ENCODE data around the gene FOXP2. TPM values are rescaled to one million over a fixed set of nuclear protein-coding genes. Genes with fewer than 3 reads are reported as not detected.

FOXP2 gene
- total RNA-seq, 4 donors from 2014 or later = 5.6 to 22.1 (median 6.7) TPM

GRCh38 chr7:114649689-114650088, 235.1 kb downstream of the FOXP2 start:
- H3K9me3 ChIP-seq = no peaks in the 10 kb centered on the region
- intact Hi-C loops (cut with DNase I) = no loop called here
- no peaks in the 10 kb centered on the region for H3K4me1 ChIP-seq
- H3K36me3 ChIP-seq = peaks cover 0 to 23% (median 0%) of the 10 kb centered on the region in 3 donors
- no peak overlapping the region for H3K4me3 ChIP-seq
- no peaks in the 10 kb centered on the region for H3K27me3 ChIP-seq
- TF ChIP-seq POLR2A (IDR thresholded peaks at IDR 0.05) = no peak
- TF ChIP-seq CTCF (IDR thresholded peaks at IDR 0.05) = no peak
- DNase-seq = no peak
- 81 to 87% methylated on average over 3 of the region's 3 CpGs for WGBS, 2 donors
- H3K27ac ChIP-seq = no peak overlapping the region

GRCh38 chr7:114650491-114650890, 235.9 kb downstream of the FOXP2 start:
- Histone ChIP-seq H3K4me1 (no peaks in the 10 kb centered on the region), H3K36me3 (peaks cover 0 to 31% (median 0%) of the 10 kb centered on the region in 3 donors), H3K27me3 (no peaks in the 10 kb centered on the region), H3K4me3 (no peak overlapping the region), H3K27ac (no peak overlapping the region), H3K9me3 (no peaks in the 10 kb centered on the region)
- DNase-seq = no peak
- TF ChIP-seq POLR2A (IDR thresholded peaks at IDR 0.05) (no peak), CTCF (IDR thresholded peaks at IDR 0.05) (no peak)
- intact Hi-C loops (cut with DNase I) = no loop called here

DNA sequence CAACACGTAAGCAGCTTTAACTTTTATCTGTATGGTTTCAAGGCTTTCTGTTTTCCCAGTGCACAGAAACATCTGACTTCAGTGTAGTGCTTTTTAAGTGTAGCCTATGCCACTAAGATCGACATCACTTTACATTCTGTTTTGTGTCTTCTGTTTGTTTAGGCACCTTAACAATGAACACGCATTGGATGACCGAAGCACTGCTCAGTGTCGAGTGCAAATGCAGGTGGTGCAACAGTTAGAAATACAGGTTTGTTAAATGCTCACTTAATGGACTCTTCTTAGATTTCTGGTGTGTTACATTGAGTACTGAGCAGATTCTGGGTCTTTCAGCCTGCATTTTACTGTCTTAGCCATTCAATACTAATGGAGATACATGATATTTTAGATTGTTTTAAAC, 237.4 kb downstream of the FOXP2 start:
- WGBS, 2 donors = 89 to 93% methylated on average over 5 of the region's 5 CpGs
- Histone ChIP-seq H3K9me3 (no peaks in the 10 kb centered on the region), H3K27ac (no peak overlapping the region), H3K4me3 (no peak overlapping the region), H3K36me3 (peaks cover 0 to 34% (median 0%) of the 10 kb centered on the region in 3 donors), H3K27me3 (no peaks in the 10 kb centered on the region), H3K4me1 (no peaks in the 10 kb centered on the region)
- DNase-seq = no peak
- TF ChIP-seq CTCF (IDR thresholded peaks at IDR 0.05) (no peak), POLR2A (IDR thresholded peaks at IDR 0.05) (no peak)
- intact Hi-C loops (cut with DNase I) = no loop called here

- Histone ChIP-seq H3K4me1 (no peaks in the 10 kb centered on the region), H3K9me3 (no peaks in the 10 kb centered on the region), H3K27me3 (no peaks in the 10 kb centered on the region), H3K4me3 (no peak overlapping the region), H3K36me3 (peaks cover 0 to 38% (median 0%) of the 10 kb centered on the region in 3 donors), H3K27ac (no peak overlapping the region)
- no peak for TF ChIP-seq CTCF (IDR thresholded peaks at IDR 0.05)
- DNase-seq = no peak
- 67 to 76% methylated on average over 10 of the region's 10 CpGs for WGBS, 2 donors
- intact Hi-C loops (cut with DNase I) = no loop called here
Measured at GRCh38 chr7:114653364-114654088, 238.9 kb downstream of the FOXP2 start.

- TF ChIP-seq POLR2A (IDR thresholded peaks at IDR 0.05) (no peak), CTCF (IDR thresholded peaks at IDR 0.05) (no peak)
- no peaks in the 10 kb centered on the region for H3K9me3 ChIP-seq
- 66 to 77% methylated on average over 3 of the region's 3 CpGs for WGBS, 2 donors
Measured at GRCh38 chr7:114656466-114656865, 241.9 kb downstream of the FOXP2 start.

More at GRCh38 chr7:114656466-114656865, 241.9 kb downstream of the FOXP2 start:
- Histone ChIP-seq H3K4me3 (no peak overlapping the region), H3K27ac (no peak overlapping the region), H3K27me3 (no peaks in the 10 kb centered on the region), H3K4me1 (peaks cover 0 to 3% (median 0%) of the 10 kb centered on the region in 3 donors), H3K36me3 (peaks cover 0 to 46% (median 0%) of the 10 kb centered on the region in 3 donors)
- intact Hi-C loops (cut with DNase I) = no loop called here
- no peak for DNase-seq
